ENCODE data around the gene RRP1.

RRP1 gene

GRCh38 chr21:43846430-43846829, 57.1 kb downstream of the RRP1 start:
- DNase-seq, result no peak

DNA sequence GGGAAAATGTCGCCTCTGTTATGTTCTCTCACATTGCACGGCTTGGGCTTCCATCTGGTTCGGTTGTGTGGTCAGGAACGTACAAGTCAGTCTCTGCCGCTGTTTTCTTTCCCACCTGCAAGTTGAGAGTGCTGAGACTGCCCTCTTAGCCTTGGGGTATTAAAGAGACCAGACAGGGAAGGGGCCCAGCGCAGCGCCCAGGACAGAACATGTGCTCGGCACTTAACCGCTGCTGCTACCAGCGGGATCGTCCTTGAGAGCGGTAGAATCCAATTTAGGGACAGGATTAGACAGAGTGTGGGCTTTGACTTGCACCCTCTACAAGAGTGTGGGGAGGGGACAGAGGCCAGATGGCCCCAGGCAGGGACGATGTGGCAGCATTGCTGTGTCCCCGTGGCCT, 57.9 kb downstream of the RRP1 start:
- no peak for DNase-seq

DNA sequence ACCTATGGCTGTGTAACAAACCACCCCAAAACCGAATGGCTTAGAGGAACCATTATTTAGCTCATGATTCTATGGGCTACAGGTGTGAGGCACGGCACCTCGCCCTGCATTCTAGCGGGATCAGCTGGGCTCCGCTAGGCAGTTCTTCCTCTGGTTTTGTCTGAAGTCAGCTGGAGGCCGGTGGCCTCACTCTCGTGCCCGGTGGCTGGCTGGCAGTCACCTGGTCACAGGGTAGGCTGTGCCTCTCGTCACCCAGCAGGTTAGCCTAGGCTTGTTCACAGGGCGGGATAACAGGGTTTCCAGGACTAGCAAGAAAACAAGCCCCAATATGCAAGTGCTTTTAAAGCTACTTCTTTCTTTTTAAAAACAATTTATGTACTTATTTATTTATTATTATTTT, 59.4 kb downstream of the RRP1 start:
- DNase-seq, result no peak

- no peak for DNase-seq
Observed at GRCh38 chr21:43849532-43850299, 60.3 kb downstream of the RRP1 start.

DNA sequence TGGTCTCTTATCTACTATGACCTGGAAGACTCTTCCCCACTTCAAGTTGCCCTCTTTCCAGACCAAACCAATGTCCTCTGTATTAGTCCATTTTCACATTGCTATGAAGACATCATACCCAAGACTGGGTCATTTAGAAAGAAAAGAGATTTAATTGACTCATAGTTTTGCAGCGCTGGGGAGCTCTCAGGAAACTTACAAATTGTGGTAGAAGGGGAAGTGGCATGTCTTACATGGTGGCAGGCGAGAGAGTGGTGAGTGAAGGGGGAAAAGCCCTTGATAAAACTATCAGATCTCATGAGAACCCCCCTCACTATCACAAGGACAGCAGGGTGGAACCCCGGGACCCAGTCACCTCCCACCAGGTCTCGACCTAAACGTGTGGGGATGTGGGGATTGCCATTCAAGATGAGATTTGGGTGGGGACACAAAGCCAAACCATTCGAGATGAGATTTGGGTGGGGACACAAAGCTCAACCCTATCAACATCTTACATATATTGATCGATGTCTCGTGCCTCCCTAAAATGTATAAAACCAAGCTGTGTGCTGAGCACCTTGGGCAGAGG, 61.4 kb downstream of the RRP1 start:
- DNase-seq, result no peak

- DNase-seq, result no peak
Observed at GRCh38 chr21:43851593-43851992, 62.2 kb downstream of the RRP1 start.

DNA sequence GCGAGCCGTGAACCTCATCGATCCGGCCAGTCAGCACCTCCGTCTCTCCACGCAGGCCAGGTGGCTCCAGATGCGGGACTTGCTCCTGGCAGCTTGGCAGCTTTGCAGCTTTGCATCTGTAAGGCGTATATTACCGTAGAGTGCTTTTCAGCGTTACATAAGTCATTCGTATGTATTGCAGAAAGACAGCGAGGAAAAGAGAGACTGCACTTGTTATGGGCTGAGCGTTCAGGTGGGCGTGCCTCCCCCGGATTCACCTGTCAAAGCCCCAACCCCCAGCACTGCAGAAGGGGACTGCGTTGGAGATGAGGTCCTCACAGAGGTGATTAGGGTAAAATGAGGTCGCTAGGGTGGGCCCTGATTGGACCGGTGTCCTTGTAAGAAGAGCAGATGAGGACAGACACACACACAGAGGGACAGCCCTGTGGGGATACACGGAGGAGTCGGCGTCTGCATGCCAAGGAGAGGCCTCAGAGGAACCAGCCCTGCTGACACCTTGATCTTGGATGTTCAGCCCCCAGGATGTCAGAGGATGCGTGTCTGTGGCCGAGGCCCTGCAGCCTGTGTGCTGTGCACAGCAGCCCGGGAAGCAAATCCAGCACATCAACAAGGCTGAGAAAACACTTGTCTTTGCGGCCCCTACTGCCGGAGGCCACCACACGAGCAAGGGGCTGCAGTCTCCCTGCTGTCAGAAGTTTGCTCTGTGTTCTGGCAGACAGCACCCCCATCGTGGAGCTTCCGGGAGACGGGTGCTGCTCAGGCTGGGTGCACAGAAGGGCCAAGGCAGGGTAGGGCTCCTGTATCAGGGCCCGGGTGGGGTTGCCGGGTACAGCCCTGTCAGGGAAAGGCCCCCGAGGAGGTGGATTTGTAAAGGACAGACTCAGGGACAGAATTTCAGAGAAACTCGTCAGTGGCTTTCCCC, 64.7 kb downstream of the RRP1 start:
- DNase-seq, result no peak

Measured in stimulated activated CD4-positive, alpha-beta T cell treated with anti-CD3 and anti-CD28 coated beads, Interleukin-12 subunit alpha, Interleukin-12 subunit beta, amount 100 ng/mL, for 4 hours (primary cell).